Smooth muscle cell (in vitro differentiated cells): ENCODE results near the gene RNASE7. TPM values are rescaled to one million over a fixed set of nuclear protein-coding genes. Genes with fewer than 3 reads are reported as not detected.

Experiments used
- DNase-seq: peaks from one replicate; lab custom pipeline; 2025; ENCODE audit not compliant: unreplicated experiment; lab: John Stamatoyannopoulos, UW
- H2AFZ ChIP-seq: fragments of 200-600 bp; sonication (generic); 2 replicates; pipeline ENCODE4 v1.6.0; 2016; ENCODE audit warnings: antibody characterized with exemption, low read depth, mild to moderate bottlenecking
- H3F3A ChIP-seq: fragments of 200-600 bp; sonication (generic); 2 replicates; pipeline ENCODE4 v1.6.0; 2017; ENCODE audit warnings: antibody characterized with exemption, low read depth
- H3K27ac ChIP-seq: fragments of 200-600 bp; sonication (generic); 2 replicates; pipeline ENCODE4 v1.5.1; 2016; ENCODE audit warnings: low read depth, mild to moderate bottlenecking
- H3K27me3 ChIP-seq: fragments of 200-600 bp; sonication (generic); 2 replicates; pipeline ENCODE4 v1.6.1; 2016; ENCODE audit warnings: low read depth, mild to moderate bottlenecking
- H3K36me3 ChIP-seq: fragments of 200-600 bp; sonication (generic); 2 replicates; pipeline ENCODE4 v1.5.1; 2016; ENCODE audit warnings: low read depth
- H3K4me1 ChIP-seq: fragments of 200-600 bp; sonication (generic); 2 replicates; pipeline ENCODE4 v1.5.1; 2016; ENCODE audit warnings: low read depth
- H3K4me2 ChIP-seq: fragments of 200-600 bp; sonication (generic); 2 replicates; pipeline ENCODE4 v1.6.0; 2016; ENCODE audit warnings: mild to moderate bottlenecking
- H3K4me3 ChIP-seq: fragments of 200-600 bp; sonication (generic); 2 replicates; pipeline ENCODE4 v1.5.1; 2016; ENCODE audit warnings: mild to moderate bottlenecking
- H3K79me2 ChIP-seq: fragments of 200-600 bp; sonication (generic); 2 replicates; pipeline ENCODE4 v1.6.0; 2016; ENCODE audit warnings: low read depth, mild to moderate bottlenecking
- H3K9ac ChIP-seq: fragments of 200-600 bp; sonication (generic); 2 replicates; pipeline ENCODE4 v1.6.0; 2016; ENCODE audit warnings: low read depth
- H3K9me3 ChIP-seq: fragments of 200-600 bp; sonication (generic); replicated peaks from 2 replicates; pipeline ENCODE4 v1.5.1; 2016; ENCODE audit warnings: low read depth
- H4K20me1 ChIP-seq: fragments of 200-600 bp; sonication (generic); 2 replicates; pipeline ENCODE4 v1.6.0; 2016; ENCODE audit warnings: low read depth
- CTCF ChIP-seq: fragments of 200-600 bp; sonication (generic); IDR thresholded peaks from 2 replicates; pipeline ENCODE4 v1.5.1; 2017; ENCODE audit warnings: borderline replicate concordance, mild to moderate bottlenecking, antibody characterized with exemption; ENCODE audit not compliant: insufficient read depth, poor library complexity, severe bottlenecking
- WGBS: methylation state at CpG from one replicate; pipeline ENCODE4 v1.1.7; 2016; ENCODE audit warnings: low lambda C conversion rate; 5-methylcytosine and 5-hydroxymethylcytosine counted together
- polyA plus RNA-seq: library from polyadenylated mRNA; unstranded; fragments of >200 nt; fragmentation: Nextera tagmentation; extraction: Ambion mirVana; gene quantifications from 2 replicates; pipeline ENCODE4 v1.2.1, GENCODE V29; 2016
- total RNA-seq: library from RNA; depleted of rRNA; stranded (reverse); fragments of >200 nt; gene quantifications from 2 replicates; pipeline ENCODE4 v1.2.3, GENCODE V29; 2014

The RNASE7 gene
- total and polyA plus RNA-seq, 2 experiments from 2014 or later = 0.93 to 4.1 TPM

- H3K4me2 ChIP-seq = no peak overlapping the region
- peaks cover 3% of the 10 kb centered on the region for H3F3A ChIP-seq
- H3K36me3 ChIP-seq = no peaks in the 10 kb centered on the region
- no peaks in the 10 kb centered on the region for H4K20me1 ChIP-seq
- no peak for TF ChIP-seq CTCF
- no peaks in the 10 kb centered on the region for H3K4me1 ChIP-seq
- no peaks in the 10 kb centered on the region for H3K27me3 ChIP-seq
- H3K79me2 ChIP-seq = no peaks in the 10 kb centered on the region
- H3K9ac ChIP-seq = no peak overlapping the region
- DNase-seq = no peak
- H2AFZ ChIP-seq = no peak overlapping the region
- 67% methylated on average over 5 of the region's 5 CpGs for WGBS
- no peak overlapping the region for H3K27ac ChIP-seq
- H3K4me3 ChIP-seq = no peak overlapping the region
- no peaks in the 10 kb centered on the region for H3K9me3 ChIP-seq
Observed at GRCh38 chr14:21055432-21056117, 13.4 kb downstream of the RNASE7 start.

- Histone ChIP-seq H2AFZ (no peak overlapping the region), H3K27ac (no peak overlapping the region), H3K4me2 (no peak overlapping the region), H4K20me1 (no peaks in the 10 kb centered on the region), H3K27me3 (no peaks in the 10 kb centered on the region), H3K36me3 (no peaks in the 10 kb centered on the region), H3K4me3 (no peak overlapping the region), H3K79me2 (no peaks in the 10 kb centered on the region), H3K4me1 (no peaks in the 10 kb centered on the region), H3K9me3 (no peaks in the 10 kb centered on the region), H3K9ac (no peak overlapping the region), H3F3A (peaks cover 3% of the 10 kb centered on the region)
- no peak for DNase-seq
- WGBS = 95% methylated on average over 10 of the region's 10 CpGs
- TF ChIP-seq CTCF = no peak
Observed at GRCh38 chr14:21056520-21057163, 14.5 kb downstream of the RNASE7 start.

- no peak within 1 kb of the TSS for H3K4me3 ChIP-seq
- H3F3A ChIP-seq = peaks cover 5% of the 10 kb centered on the region
- peaks cover 1% of the 10 kb centered on the region for H3K4me1 ChIP-seq
- peak within 1 kb of the TSS; percentile 52 for H3K4me2 ChIP-seq
- no peak within 1 kb of the TSS for H2AFZ ChIP-seq
- H3K79me2 ChIP-seq = no peaks in the 10 kb centered on the region
- no peaks in the 10 kb centered on the region for H4K20me1 ChIP-seq
- no peak for DNase-seq
- H3K9me3 ChIP-seq = no peaks in the 10 kb centered on the region
- WGBS = 49% methylated on average over 8 of the region's 8 CpGs
- H3K36me3 ChIP-seq = no peaks in the 10 kb centered on the region
- no peak for TF ChIP-seq CTCF
- H3K27ac ChIP-seq = peak within 1 kb of the TSS; percentile 79
- no peaks in the 10 kb centered on the region for H3K27me3 ChIP-seq
- H3K9ac ChIP-seq = no peak within 1 kb of the TSS
Observed at GRCh38 chr14:21057803-21058675, 15.9 kb downstream of the RNASE7 start, which contains the start of gene RNASE8. Gene RNASE8, plus strand, starts transcription at chr14:21057822. Its CDS starts 71 bp downstream, at chr14:21057893.
